Ramos (cell line): Measurements from ENCODE around the gene NRXN2.

Experiments used
- in situ Hi-C: fragments of 300-500 bp; cut with MboI; formaldehyde crosslinking; loops from one replicate; pipeline ENCODE4 v1.14.3; 2022; ENCODE audit warnings: low sequenced_read_pairs; ENCODE audit not compliant: unreplicated experiment

Gene NRXN2

DNA sequence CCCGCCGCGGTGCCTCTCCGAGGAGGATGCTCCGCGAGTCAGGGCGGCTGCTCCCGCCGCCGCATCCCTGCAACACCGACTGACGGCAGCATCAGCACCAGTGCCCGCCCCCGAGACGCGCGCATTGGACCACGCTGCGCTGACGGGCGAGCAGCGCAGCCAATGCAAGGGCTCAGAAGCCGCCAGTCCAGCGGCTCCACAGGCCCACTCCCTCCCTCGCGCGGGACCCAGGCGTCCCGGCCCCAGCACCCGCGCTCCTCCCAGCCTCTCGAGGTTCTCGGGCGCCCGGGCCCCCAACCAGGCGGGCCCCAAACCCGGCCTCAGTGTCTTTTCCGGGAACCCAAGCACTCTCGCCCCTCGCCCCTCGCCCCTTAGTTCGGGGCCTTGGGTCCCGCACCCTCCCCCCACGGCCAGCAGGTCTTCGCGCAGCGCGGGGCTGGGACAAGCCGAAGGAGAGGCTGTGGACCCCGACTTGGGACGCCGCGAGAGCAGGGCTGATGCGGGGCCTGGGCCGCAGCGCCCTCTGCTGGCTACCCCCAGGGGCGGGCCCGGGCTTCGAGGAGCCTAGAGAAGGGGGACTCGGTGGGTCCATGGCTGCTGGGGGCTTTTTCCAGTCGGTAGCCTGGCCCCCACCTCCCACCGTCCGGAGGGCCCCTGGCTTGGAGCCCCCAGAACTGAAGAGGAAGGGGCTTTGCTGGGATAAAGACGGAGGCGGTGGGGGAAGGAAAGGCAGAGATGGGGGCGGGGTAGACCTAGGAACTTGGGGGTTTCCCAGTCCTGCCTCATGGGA, at the start of gene NRXN2:
Gene NRXN2, minus strand, starts transcription at position 81 of the 790 bp plus-strand sequence. CDS start 9,498 bp downstream, outside the sequence.
- in situ Hi-C loops, result no loop called here

DNA sequence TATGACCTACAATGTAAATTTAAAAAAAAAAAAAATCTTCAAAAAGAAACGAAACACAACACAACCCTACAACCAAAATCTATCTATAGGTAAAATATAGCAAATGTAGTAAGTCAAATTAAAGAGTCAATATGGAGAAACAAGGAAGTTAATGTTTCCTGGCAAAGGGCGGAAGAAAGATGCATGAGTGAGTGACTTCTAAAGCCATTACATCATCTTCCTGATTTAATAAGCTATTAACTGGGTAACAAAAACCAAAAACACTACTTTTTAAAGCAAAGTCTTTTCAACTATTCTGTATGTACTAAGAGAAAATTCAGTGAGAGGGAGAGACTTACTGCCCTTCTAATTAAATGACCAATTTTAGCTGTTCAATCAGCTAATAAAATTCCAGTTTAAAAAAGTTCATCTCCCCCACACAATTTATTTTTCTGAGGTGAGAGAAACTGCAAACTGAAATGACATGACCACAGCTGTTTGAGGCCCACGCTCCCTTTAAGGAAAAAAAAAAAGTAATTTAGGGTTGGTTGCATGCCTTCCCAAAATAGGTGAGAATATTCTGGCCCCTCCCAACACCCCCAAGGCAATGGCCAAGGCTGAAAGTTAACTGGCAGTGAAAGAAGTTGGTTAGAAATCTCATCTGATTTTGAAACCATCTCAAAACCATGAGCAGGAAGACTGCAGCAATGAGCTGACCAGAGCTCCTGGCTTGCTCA, 49.5 kb upstream of the NRXN2 start:
- in situ Hi-C loops, result no loop called here

DNA sequence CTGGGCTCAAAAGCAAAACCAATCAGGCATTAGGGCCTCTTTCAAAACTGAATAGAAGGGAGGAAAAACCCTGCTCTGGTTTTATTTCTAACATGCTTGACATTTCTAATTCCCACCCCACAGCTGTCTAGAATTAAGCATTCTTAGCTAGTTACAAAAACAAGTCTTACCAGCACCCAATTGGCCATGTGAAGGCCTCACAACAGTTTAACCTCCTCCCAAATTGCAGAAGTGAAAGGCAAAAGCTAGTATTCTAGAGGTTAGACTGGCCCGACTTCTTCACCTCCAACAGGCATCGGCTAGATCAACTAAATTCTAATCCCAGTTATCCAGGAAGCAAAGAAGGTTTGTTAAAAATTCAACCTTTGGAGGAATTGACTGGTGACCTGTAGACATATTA, 48.9 kb upstream of the NRXN2 start:
- in situ Hi-C loops, result no loop called here

GRCh38 chr11:64770120-64770519, 47.1 kb upstream of the NRXN2 start:
- in situ Hi-C loops, result no loop called here

DNA sequence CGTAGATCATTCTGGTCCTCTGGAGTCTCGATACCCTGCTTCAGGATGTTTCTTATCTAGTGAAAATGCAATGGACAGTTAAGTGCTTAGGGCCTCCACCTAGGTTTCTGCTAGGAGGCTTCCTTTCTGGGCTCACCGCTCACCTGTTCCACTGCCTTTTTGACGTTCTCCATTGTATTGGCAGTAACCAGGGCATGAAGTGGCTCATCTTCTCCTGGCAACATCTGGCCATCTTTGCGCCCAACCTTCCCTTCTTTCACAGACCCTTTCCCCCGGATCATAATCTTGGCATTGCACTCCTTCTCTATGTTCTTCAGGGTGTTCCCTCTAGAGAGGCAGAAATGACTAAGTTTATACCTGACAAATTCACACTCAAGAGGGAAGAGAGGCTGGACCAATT, 46.3 kb upstream of the NRXN2 start:
- in situ Hi-C loops, result no loop called here

- in situ Hi-C loops, result no loop called here
These were observed 45.3 kb upstream of the NRXN2 start for GRCh38 chr11:64768300-64768694.

DNA sequence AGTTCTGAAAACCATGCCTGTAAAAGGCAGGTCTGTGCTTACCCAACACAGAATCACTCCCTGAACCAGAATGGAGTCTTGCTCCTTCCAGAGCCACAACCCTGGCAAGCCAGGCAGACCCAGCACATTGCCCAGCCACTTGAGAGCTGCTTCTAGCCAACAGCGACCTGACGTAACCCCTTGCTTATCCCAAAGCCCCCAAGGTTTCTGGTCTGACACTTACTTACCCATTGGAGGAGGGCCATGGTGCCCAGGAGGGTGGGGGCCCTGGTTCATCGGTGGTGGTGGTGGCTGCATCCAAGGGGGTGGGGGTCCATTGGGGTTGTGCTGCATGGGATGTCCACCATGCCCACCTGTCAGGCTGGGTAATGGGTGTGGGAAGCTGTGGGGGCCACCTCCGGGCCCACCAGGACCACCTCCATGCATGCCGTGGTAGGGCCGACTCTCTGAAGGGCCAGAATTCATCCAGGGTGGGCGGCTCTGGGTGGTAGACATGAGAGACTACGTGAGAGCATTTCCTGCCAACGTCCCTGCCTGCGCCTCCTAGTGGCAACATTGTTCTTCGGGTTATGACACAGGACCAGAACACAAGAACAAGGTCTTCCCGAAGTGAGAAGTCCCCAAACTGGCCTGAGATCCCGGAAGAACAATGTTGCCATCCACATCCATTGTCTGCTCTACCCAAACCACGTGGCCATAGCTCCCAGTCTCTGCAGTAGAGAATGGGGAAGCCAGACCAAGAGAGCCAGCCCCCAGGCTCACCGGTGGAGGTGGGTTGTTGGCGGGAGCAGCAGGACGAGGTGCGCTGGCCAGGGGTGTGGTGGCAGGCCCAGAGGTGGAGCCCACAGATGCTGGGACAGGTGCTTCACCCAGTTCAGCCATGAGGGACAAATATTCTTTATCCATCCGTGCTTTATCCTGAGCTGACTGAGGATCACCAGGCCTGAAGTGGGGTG, 44.6 kb upstream of the NRXN2 start:
- in situ Hi-C loops, result no loop called here

DNA sequence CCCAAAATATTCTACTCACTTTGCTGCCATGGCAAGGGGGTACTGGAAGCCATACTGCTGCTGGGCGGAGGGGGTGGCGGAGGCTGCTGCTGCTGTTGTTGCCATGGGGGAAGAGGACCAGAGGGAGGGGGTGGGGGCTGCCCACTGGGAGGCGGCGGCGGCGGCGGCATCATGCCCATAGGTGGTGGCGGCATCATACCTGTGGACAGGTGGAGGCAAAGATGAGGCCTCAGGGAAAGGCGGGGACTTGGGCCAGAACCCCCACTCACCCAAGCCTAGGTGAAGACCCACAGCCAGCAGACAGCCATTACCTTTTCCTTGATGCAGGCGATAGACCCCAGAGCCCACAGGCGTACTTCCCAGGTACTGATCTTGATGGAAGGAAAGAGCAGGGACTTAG, 43.9 kb upstream of the NRXN2 start:
- in situ Hi-C loops, result no loop called here

- in situ Hi-C loops, result no loop called here
These were observed 43.1 kb upstream of the NRXN2 start for GRCh38 chr11:64765851-64766665.

- in situ Hi-C loops, result no loop called here
These were observed 42.4 kb upstream of the NRXN2 start for GRCh38 chr11:64765291-64765850.

DNA sequence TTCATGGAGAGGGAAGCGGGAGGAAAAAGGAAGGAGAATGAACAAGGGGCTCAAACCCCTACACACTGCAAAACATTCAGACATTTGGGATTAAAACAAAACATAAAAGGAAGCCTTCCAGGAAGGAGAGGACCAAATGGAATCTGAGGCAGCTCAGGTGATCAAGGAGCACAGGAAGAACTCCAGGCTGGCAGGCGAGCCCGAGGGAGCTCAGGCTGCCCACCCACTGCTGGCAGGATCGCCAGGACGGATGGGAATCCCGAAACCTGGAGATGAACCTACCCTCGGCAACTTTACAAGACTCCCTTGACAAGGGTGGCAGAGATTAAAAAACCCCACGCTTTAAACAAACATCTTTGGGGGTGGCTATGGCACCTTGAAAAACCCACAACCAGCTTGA, 41.8 kb upstream of the NRXN2 start:
- in situ Hi-C loops, result no loop called here

GRCh38 chr11:64764040-64764611, 41.1 kb upstream of the NRXN2 start:
- in situ Hi-C loops, result no loop called here

DNA sequence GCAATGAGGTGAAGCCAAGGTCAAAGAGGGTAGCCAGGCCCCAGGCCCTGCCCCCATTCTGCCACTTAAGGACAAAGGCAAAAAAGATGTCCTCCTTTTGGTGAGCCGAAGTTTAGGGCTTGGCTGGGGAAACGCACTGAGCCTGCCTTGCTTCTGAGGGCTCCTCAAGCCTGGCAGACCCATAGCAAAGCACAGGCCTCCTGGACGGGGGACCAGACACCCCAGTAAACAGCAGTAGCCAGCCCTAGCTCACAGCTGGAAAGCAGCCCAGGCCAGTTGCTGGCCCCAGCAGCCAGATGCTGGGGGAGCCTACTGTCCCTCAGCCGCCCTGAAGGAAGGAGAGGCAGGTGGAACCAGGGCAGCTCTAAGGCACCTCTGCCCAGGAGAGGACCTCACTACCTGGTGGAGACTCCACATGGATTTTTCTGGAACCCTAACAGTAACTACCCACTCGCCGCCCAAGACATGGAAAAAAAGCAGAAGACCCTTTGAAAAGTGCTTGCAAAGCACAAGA, 40.6 kb upstream of the NRXN2 start:
- in situ Hi-C loops, result no loop called here

GRCh38 chr11:64762674-64763525, 39.9 kb upstream of the NRXN2 start:
- in situ Hi-C loops, result no loop called here

GRCh38 chr11:64762277-64762673, 39.3 kb upstream of the NRXN2 start:
- in situ Hi-C loops, result no loop called here

DNA sequence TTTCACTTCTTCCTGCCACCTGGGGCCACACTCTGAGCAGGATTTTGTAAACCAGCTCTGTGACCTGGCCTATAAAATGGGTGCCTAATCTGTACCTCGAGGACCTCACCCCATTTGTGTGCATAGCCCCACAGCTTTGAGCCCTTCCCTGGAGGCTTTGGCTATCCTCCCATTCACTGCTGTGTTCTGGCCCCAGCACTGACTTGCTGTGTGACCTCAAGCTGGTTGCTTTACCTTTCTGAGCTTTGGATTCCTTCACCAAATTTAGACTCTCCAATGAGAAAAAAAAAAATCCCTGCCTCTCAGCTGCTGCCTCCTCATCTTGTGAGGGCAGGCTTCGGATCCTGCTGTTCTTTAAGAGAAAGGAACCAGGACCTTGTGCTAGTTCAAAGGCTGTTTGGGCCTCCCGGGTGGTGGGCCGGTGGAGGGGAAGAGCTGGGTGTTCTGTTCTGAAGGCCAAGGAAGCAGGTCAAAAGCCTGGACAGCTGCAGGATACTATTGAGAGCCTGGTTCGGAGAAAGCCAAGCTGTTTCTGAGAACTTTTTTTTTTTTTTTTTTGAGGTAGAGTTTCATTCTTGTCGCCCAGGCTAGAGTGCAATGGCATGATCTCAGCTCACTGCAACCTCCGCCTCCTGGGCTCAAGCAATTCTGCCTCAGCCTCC, 37.9 kb upstream of the NRXN2 start:
- in situ Hi-C loops, result no loop called here
